HPDE6-E6E7 (cell line): ENCODE data around the gene S1PR2.
A peak's percentile ranks its signal among the peaks of the same experiment; 100 is the strongest.
"Not testable (repeated sequence)": the region's sequence is repeated elsewhere in the genome, so short reads cannot be mapped to it uniquely, and the experiment has no call there.

Source experiments
- DNase-seq: peaks from one replicate; pipeline ENCODE4 v3.0.0; 2011; ENCODE audit warnings: missing footprints; ENCODE audit errors: extremely low spot score

S1PR2 gene

DNA sequence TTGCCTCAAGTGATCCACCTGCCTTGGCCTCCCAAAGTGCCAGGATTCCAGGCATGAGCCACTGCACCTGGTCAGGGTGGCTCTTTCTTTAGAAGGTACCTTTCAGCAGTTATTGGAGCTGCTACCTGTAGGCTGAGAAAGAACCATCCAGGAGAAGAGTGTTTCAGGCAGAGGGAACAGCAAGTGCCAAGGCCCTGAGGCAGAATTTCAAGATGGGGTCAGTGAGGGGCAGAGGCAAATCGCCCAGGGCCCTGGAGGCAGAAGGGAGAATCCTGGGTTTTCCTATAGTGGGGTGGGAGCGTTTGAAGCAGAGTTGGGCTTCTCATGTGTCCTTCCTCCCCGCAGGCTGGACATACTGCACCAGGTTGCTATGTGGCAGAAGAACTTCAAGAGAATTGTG lies 23.1 kb upstream of the S1PR2 start:
- DNase-seq, result no peak

DNA sequence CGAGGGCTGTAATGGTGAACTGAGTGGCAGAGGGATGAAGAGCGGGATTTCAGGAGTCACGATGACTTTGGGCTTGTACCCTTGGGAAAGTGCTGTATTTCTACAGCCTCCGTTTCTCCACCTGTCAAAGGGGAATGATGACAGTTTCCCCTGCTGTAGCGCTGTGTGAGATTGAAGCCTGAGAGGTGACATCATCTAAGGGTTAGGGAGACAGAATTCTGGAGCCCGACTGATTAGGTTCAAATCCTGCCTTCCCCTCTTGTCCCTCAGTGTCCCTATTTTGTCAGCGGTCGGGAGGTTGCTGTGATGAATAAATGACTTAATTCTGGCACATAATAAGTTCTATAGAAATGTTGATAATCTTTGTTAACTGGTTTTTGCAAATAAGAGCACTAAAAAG lies 21.6 kb upstream of the S1PR2 start:
- no peak for DNase-seq

DNA sequence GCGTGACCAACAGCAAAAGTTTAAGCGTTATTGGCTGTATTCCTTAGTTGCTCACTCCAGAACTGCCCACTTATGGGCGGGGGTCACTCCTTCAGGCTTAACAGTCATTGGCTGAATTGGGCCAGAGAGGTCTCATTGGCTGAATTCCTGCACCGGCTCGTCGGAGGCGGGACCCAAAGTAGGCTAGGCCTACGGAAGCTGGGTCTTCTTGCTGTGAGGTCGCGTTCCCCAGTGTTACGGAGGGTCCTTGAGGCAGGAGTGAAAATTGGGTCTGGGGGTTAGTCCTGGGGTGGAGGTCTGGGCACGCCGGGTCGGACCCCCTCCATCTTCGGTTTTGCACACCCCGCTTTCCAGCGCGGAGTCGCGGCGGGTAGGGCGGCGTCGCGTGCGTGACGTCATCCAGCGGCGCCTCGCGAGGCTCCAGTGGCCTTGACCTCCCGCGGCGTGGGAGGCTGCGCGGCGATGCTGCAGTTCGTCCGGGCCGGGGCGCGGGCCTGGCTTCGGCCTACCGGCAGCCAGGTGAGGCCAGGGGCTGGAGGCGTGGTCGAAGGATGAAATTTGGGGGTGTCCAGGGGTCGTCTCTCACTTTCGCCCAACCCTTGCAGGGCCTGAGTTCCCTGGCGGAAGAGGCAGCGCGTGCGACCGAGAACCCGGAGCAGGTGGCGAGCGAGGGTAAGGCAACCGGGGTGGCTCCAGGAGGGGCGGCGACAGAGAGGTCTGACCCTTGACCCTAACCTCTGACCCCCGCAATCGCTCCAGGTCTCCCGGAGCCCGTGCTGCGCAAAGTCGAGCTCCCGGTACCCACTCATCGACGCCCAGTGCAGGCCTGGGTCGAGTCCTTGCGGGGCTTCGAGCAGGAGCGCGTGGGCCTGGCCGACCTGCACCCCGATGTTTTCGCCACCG lies 20.9 kb upstream of the S1PR2 start, which contains the start of gene MRPL4:
MRPL4 (plus strand) TSS at position 423 of the 903 bp plus-strand sequence; CDS start at position 463, 40 bp downstream.
- peak; percentile 96 for DNase-seq

DNA sequence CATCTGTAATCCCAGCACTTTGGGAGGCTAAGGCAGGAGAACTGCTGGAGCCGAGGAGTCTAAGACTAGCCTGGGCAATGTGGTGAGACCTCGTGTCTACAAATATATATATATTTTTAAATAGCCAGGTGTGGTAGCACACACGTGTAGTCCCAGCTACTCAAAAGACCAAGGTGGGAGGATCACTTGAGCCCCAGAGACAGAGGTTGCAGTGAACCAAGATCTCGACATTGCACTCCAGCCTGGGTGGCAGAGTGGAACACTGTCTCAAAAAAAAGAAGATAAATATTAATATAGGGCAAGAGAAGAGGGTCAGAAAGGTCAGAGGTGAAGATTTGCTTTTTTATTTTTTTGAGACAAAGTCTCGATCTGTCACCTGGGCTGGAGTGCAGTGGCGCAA lies 15.4 kb upstream of the S1PR2 start:
- DNase-seq, result no peak

DNA sequence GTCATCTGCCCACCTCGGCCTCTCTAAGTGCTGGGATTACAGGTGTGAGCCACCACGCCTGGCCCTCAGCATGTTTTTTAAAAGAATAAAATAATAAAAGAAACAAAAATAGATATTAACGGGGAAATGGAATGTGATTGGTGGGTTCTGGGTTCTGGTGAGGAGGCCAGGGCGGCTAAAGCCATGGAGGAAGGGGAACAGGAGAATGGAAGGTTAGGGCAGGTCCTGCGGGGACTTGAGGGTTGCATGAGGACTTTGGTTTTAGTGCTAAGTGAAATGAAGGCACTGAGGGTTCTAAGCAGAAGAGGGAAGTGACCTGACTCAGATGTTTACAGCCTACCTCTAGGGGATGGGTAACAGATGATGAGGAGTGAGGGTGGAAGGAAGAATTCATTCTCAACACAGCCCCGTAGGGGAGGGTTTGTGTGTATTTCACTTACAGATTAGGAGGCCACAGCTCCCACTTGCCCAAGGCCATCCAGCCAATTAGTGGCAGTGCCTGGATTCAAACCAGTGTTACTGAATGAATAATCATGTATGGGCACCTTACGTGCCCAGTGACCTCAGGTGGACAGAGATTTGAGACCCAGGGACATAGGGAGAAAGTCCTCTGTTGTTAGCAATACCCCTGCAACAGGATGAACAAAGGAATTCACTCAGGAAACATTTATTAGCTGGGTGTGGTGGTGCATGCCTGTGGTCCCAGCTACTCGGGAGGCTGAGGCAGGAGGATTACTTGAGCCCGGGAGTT lies 14.2 kb upstream of the S1PR2 start:
- DNase-seq, result no peak

DNA sequence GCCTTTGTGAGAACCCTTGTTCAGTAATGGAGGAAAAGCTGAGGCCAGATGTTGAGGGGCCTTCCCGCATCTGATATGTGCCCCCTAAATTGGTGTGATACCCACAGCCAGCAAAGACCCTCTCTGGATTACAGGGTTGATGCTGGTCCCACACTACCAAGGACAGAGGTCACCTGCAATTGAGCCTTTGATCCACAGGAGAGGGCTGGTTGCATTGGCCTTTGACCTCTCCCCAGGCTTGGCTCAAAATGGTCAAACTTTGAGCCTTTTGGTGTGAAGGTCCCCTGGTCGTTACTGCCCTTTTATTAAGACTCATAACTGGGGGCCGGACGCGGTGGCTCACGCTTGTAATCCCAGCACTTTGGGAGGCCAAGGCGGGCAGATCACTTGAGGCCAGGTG lies 12.5 kb upstream of the S1PR2 start:
- DNase-seq, result no peak

DNA sequence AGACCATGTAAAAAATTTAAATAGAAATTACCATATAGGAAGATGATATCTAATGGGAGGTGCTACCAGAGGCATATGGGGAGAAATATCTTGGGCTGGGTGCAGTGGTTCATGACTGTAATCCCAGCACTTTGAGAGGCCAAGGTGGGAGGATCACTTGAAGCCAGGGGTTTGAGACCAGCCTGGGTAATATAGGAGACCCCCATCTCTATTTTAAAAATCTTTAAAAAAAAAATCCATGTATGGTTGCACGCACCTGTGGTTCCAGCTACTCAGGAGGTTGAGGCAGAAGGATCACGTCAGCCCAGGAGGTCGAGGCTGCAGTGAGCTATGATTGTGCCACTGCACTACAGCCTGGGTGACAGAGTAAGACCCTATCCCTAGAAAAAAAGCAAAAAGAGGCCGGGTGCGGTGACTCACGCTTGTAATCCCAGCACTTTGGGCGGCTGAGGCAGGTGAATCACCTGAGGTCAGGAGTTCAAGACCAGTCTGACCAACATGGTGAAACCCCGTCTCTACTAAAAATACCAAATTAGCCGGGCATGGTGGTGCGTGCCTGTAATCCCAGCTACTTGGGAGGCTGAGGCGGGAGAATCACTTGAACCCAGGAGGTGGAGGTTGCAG lies 10.8 kb upstream of the S1PR2 start:
- not testable (repeated sequence) for DNase-seq

DNA sequence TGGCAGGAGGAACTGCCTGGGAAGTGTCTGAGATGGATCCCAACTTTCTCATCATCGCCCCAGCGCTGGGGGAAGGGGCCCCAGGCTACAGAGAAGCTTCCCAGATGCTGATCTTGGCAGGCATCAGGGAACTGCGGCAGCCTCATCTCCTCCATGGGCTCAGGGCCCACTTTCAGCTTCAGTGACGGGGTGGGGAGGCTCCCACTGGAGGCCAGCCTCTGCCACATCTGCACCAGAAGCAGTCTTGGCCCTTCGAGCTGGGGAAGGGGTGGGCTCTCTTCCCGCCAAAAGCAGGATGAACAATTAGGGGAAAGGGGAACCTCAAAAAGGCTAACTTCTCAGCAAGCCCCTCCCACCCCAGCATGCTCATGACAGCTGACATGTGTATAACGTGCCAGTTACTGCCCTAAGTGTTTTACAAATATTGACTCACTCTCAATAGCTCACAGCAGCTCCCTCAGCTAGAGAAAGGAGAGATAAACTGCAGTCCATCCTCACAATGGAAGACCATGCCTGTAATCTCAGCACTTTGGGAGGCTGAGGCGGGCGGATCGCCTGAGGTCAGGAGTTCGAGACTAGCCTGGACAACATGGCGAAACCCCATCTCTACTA lies 7.1 kb upstream of the S1PR2 start:
- DNase-seq, result peak; percentile 41

DNA sequence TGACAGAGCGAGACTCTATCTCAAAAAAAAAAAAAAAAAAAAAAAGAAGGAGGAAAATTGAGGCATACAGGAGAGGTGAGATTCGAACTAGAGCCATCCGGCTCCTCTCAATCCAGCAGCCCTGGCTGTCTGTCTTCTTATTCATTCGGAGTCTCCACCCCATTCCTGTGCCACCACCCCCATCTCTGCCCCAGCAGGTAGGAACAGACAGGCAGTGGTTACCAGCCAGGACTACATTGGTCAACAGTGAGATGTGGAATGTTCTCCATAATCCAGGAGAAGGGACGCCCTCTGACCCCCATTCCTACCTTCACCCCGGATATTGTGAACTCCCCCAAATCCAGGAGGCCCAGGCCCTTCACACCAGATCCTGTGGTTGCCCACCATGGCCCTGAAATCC lies 6.6 kb upstream of the S1PR2 start:
- peak; percentile 35 for DNase-seq

DNA sequence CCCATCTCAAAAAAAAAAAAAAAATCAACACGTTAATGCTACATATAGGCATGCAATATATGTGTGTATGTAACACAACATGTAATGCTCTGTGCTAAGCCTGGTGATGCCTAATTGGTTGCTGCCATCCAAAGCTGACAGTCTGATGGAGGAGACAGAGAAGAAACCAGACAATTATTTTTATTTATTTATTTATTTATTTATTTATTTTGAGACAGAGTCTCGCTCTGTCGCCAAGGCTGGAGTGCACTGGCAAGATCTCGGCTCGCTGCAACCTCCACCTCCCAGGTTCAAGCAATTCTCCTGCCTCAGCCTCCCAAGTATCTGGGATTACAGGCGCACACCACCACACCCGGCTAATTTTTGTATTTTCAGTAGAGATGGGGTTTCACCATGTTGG lies 4.3 kb upstream of the S1PR2 start:
- DNase-seq, result not testable (repeated sequence)

DNA sequence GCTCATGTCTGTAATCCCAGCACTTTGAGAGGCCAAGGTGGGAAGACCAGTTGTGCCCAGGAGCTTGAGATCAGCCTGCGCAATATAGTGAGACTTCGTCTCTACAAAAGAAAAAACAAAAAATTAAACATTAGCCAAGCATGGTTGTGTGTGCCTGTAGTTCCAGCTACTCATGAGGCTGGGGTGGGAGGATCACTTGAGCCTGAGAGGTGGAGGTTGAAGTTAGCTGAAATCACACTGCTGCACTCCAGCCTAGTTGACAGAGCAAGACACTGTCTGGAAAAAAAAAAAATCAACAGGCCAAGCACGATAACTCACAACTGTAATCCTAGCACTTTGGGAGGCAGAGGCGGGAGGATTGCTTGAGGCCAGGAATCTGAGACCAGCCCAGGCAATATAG lies 3.9 kb upstream of the S1PR2 start:
- DNase-seq, result no peak

DNA sequence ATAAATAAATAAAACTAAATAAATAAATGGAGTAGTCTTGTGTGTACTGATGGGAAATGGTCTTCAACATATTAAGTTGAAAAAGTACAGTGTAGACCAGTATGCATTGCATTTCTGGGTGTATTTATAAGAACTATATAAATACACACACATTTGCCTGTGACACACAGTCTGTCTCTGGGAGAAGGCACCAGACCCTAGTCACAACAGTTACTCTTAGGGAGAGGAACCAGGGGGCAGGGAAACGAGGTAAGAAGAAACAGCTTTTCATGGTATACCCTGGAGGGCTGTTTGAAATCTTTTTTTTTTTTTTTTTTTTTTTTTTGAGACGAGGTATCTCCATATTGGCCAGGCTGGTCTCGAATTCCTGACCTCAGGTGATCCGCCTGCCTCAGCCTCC lies 2.8 kb upstream of the S1PR2 start:
- no peak for DNase-seq

DNA sequence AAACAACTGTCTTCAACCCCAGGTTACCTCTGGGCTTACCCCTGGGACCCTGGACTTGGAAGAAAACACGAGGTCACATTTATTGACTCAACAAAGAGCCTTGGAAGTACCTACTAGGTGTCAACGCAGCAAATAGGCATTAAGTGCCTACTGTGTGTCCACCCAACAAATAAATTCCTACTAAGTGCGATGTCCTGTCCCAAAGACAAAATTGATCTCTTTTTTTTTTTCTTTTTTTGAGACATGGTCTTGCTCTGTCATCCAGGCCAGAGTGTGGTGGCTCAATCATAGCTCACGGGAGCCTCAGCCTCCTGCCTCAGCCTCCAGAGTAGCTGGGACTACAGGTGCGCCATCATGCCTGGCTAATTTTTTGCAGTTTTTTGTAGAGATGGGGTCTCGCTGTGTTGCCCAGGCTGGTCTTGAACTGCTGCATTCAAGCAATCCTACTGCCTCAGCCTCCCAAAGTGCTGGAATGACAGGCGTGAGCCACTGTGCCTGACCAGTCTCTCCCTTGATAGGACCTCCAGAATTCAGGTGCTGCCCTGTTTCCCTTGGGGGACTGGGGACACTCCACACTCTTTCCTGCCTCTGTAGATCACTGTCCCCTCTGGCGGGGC lies 589 bp upstream of the S1PR2 start:
- no peak for DNase-seq

DNA sequence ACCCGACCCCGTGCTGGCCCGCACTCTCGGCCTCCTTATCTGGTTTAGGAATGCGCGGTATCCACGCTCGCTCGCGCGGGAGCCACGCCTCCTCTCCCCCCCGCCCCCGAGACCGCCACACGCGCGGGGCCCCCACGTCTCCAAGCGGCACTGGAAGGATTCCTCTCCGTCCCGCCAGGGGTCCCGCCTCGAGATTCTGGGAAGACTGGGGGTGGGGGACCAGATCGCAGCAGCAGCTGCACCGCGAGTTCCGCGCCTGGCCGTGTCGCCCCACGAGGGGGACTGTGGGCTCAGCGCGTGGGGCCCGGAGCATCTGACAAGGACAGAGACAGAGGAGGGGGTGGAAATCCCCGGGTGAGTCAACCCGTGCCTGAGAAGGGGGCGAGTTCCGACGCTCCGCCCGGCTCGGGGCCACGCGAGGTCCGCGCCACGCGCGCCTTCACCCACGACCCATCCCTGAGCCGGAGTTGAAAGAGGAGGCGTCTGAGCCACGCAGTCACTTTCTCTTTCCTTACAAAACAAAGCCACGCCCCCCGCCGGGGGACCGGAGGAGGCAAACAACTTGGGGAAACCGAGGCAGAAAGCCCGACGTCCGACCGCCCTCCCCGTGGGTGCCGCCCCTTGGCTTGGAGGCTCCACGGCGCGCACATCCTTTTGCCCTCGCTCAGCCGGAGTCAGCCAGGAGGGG lies 814 bp downstream of the S1PR2 start:
- no peak for DNase-seq

DNA sequence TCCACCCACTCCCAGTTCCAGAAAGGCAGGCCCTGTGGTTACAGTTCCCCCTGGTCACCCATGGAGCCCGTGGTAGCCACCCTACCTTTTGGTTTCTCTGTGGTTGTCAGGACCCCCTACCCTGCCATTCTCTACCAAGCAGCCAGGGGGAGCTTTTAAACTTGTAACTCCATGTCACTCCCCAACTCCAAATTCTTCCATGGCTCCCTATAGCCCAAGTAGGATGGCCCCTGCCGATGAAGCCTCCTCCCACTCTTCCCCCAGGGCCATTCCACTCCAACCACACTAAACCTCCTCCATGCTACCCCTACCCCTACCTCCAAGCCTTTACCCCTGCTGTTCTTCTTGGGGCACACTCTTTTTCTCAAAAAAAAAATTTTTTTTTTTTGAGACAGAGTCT lies 2.2 kb downstream of the S1PR2 start:
- no peak for DNase-seq

DNA sequence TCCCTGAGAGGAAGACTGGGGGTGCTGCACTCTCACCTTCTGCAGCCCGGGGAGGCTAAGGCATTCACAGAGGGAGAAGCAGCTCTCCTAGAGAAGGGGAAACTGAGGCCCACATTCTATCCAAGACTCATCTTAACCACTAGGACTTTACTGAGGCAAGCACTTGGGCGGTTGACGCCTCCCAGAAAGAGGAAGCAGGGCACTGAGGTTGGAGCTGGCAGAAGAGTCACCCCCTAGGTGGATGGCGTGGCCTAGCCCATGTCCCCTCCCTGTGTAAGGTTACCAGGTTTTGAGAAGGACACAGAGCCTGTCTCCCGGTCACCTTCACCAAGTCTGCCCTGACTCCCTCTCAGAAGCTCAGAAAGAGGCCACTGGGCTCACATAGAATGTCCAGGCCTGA lies 2.7 kb downstream of the S1PR2 start:
- DNase-seq, result no peak

DNA sequence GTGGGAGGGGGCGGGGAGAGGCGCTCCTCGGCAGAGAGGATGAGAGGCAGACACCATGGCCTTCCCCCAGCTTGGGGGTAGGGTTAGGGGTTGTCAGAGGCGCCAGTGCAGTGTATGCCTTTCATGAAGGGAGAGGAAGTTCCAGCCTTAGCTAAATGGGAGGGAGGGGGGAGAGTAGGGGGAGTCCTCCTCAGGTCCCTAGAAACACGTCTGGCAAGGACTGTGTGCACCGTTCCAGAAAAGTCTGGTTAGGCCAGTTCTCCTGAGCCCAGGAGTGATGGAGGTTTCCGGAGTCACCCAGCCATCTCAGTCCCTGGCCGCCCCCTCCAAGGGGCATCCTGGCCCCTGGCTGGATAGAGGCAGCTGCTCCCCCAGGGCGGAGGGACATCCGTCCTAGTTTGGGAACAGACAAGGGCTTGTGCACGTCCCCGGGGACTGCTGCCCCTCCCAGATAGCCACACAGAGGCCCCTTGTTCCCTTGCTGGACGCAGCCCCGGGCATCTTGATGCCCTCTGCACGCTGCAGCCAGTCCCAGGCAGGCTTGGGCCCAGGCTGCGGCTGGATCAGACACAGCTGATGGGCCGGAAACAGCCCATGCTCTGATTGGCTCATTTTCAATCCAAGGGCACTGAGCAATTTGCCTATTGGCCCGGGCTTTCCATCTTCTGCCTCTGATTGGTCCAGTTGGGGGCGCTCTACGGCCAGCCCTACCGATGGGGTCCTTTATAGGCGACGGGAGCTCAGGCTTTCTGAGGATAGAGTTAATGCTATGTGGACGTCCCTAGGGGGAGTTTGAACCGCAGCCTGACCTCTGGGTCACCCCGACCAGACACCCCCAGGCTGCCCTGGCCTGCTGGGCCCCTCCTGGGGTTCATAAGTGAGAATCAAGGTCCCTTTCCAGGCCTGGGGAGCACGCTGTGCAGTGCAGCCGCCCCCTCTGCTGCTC lies 3.8 kb downstream of the S1PR2 start:
- DNase-seq, result no peak

DNA sequence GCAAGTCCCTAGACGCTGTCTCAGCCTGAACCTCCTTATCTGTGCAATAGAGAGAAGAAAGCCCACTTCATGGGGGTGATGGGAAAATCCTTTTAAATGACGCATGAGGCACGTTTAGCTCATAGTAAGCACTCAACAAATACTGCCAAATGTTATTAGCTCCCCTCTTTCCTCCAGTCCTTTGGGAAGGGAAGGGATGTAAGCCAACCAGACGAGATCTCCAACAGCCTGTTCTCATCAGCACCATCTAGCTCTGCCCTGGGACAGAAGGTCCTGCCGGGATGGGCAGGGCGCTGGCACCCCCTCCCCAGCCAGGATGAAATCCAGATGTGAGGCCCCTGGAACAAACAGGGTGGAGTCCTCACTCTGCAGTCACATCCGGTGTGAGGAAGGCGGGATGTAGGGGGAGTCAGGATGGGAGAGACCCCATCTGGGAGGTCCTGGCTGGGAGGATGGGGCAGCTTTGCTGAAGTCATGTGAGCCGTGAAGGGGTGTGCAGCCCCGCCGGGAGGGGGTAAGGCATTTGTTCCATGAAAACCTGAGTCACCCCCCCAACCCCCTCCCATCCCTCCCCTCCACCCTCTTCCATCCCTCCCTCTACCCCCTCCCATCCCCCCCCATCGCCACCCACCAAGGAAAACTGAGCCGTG lies 4.6 kb downstream of the S1PR2 start:
- no peak for DNase-seq

DNA sequence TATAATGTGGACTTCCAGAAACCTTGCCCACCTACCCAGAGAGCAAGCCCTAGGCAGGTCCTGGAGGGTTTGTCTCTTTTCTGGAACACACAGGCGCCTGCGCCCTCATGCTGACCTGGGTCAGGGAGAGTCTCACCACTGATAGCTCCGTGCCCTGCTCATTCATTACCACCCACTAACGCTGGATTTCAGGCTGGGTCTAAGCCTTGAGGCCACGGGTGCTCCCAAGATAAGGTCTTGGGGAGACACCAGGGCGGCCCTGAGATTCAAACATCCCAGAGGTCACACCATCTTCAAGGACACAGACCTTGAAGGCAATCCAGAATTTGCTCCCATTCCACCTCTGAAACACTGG lies 5.1 kb downstream of the S1PR2 start:
- no peak for DNase-seq

DNA sequence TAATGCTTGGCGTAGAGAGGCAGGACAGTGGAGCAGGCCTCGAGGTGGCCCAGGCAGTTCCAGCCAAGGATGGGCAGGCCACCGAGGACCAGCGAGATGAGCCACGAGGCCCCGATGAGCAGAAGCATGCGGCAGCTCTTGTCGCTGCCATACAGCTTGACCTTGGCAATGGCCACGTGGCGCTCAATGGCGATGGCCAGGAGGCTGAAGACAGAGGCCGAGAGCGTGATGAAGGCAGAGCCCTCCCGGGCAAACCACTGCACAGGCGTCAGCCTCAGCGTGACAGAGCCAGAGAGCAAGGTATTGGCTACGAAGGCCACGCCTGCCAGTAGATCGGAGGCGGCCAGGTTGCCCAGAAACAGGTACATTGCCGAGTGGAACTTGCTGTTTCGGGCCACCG lies 6.8 kb downstream of the S1PR2 start:
- no peak for DNase-seq
